ENCODE data around the gene TMEM183A. TPM values are rescaled to one million over a fixed set of nuclear protein-coding genes. Genes with fewer than 3 reads are reported as not detected.
A peak's percentile ranks its signal among the peaks of the same experiment; 100 is the strongest.

The TMEM183A gene
- total RNA-seq, 1 donor from 2014 or later = 77.7 TPM

DNA sequence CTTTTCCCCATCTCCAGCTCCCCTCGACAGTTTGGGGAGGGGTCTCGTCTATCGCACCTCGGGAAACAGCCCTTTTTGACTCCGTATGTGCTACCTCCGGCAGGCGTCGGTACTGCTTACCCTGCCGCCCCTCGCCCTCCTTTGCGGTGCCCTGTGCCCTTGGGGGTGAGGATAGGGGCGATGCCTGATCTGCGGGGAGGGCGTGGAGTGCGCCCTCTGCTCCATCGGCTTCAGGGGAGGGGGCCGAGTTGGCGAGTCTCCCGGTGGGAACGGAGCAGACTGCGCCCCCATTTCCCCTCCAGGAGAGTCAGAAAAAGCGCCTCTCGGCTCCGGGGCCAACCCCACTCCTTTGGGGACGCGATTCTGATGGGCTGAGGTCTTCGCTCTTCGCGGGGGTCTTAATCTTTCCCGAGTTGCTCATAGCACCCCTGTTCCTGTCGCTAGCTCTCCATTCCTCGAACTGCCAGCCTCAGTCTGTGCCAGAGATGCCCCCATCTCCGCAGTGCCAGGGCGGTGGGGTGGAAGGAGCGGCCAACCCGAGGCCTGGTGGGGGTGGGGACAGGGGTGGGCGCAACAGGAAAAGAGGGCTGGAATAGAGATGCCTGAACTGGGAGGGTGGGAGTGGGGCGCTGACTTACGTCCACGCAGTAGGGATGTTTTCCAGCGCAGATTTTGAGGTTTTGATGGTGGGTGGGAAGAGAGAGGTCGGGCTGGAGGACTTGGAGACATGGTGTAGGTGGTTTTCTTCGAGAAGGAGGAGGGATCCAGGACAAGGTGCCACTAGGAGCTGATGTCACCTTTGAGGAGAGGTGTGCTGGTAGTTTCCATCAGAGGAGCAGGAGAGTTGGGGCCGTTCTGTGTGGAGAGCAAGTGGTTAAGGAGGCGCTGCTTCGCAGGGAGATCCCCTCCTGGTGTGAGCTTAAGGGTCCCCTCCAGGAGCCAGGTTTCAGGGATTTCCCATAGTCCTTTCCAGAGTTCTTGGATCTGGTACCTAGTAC is 19.8 kb downstream of the TMEM183A start:
- peaks cover 2% of the 10 kb centered on the region for H3K27me3 Mint-ChIP-seq
- H3K36me3 Mint-ChIP-seq (ENCODE audit: low read depth) = peaks cover 33% of the 10 kb centered on the region
- H3K4me3 Mint-ChIP-seq = peak overlapping the region; percentile 92
- peaks cover 6% of the 10 kb centered on the region for H3K9me3 Mint-ChIP-seq
- H3K27ac Mint-ChIP-seq = peak overlapping the region; percentile 70
- intact Hi-C loops (cut with micrococcal nuclease) = loop anchor here (1.0 to 2.0 kb wide), 4 partner anchors 20 to 217 kb away; partner anchors contain the start of genes ADIPOR1, CYB5R1, PCAT6 and TMEM183A
- H3K4me1 Mint-ChIP-seq = peaks cover 27% of the 10 kb centered on the region
- peak; percentile 66 for DNase-seq

- Mint-ChIP-seq H3K27ac (peak overlapping the region; percentile 31), H3K27me3 (peaks cover 2% of the 10 kb centered on the region), H3K4me1 (peaks cover 27% of the 10 kb centered on the region), H3K9me3 (peaks cover 6% of the 10 kb centered on the region), H3K36me3 (ENCODE audit: low read depth) (peaks cover 29% of the 10 kb centered on the region), H3K4me3 (peak overlapping the region; percentile 92)
- intact Hi-C loops (cut with micrococcal nuclease) = no loop called here
- no peak for DNase-seq
These were observed 21.1 kb downstream of the TMEM183A start for GRCh38 chr1:203028067-203028783.

DNA sequence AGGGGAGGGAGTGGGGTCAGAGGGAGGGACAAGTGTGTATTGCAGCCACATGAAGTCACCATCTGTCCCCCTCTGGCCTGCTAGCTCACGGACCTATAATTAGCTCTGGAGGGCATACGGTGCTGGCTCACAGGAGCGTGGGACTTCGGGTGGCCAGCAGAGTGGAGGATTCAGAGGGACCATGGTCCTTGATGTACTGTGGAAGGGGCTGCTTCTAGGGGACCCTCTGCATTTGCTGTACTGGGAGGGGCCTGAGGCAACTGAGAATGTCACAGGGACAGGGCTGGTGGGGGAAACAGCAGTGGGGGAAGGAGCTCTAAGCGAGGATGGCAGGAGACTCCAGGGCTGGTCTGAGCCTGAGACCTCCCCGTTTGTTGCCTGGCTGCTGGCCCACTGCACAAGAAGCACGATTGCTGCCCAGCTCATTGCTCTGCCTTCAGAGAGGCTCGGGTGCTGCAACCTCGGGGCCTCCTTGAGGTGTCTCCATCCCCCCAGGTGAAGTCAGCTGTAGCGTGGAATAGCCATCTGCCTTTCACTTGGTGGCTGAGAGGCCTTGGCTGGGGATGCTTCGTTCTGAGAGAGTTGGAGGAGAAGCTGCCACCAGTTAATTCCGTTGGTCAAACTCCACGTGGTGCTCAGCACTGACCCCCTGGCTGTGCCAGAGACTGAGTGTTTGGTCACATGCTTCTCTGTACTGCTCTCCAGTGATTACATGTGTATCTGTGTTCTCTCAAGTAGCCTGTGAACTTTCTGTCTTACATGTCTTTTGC is 21.8 kb downstream of the TMEM183A start:
- Mint-ChIP-seq H3K9me3 (peaks cover 6% of the 10 kb centered on the region), H3K36me3 (ENCODE audit: low read depth) (peaks cover 25% of the 10 kb centered on the region), H3K4me1 (peaks cover 27% of the 10 kb centered on the region), H3K27me3 (peaks cover 2% of the 10 kb centered on the region), H3K4me3 (peak overlapping the region; percentile 92), H3K27ac (no peak overlapping the region)
- intact Hi-C loops (cut with micrococcal nuclease) = no loop called here
- no peak for DNase-seq

GRCh38 chr1:203031467-203031866 is 24.3 kb downstream of the TMEM183A start:
- peaks cover 2% of the 10 kb centered on the region for H3K27me3 Mint-ChIP-seq
- H3K4me3 Mint-ChIP-seq = no peak overlapping the region
- intact Hi-C loops (cut with micrococcal nuclease) = no loop called here
- no peak for DNase-seq
- no peaks in the 10 kb centered on the region for H3K9me3 Mint-ChIP-seq
- peaks cover 7% of the 10 kb centered on the region for H3K36me3 Mint-ChIP-seq (ENCODE audit: low read depth)
- H3K27ac Mint-ChIP-seq = no peak overlapping the region
- H3K4me1 Mint-ChIP-seq = peaks cover 26% of the 10 kb centered on the region

GRCh38 chr1:203033287-203033686 is 26.1 kb downstream of the TMEM183A start:
- DNase-seq = no peak
- H3K4me3 Mint-ChIP-seq = no peak overlapping the region
- peaks cover 5% of the 10 kb centered on the region for H3K36me3 Mint-ChIP-seq (ENCODE audit: low read depth)
- H3K4me1 Mint-ChIP-seq = peaks cover 15% of the 10 kb centered on the region
- H3K9me3 Mint-ChIP-seq = no peaks in the 10 kb centered on the region
- H3K27me3 Mint-ChIP-seq = no peaks in the 10 kb centered on the region
- intact Hi-C loops (cut with micrococcal nuclease) = no loop called here
- H3K27ac Mint-ChIP-seq = no peak overlapping the region

DNA sequence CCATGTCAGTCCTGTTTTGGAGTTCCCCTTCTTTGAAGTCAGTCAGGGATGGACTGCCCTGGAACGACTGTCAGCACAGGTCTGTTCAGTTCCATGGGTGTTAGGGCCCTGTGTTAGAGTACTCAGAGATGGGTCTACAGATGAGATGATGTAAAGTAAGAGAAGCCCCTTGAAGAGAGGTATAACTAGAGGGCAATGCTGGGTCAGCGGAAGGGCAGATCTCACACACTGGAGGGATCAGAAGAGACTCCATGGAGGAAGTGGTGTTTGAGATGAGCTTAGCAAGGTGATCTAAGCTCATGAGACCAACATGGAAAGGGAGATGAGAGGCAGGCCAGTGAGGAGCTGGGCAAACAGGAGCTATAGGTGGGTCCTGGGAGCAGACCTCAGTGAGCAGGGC is 26.7 kb downstream of the TMEM183A start:
- no peak overlapping the region for H3K27ac Mint-ChIP-seq
- intact Hi-C loops (cut with micrococcal nuclease) = no loop called here
- H3K4me3 Mint-ChIP-seq = no peak overlapping the region
- H3K27me3 Mint-ChIP-seq = no peaks in the 10 kb centered on the region
- H3K36me3 Mint-ChIP-seq (ENCODE audit: low read depth) = peaks cover 5% of the 10 kb centered on the region
- no peaks in the 10 kb centered on the region for H3K9me3 Mint-ChIP-seq
- DNase-seq = no peak
- peaks cover 12% of the 10 kb centered on the region for H3K4me1 Mint-ChIP-seq

DNA sequence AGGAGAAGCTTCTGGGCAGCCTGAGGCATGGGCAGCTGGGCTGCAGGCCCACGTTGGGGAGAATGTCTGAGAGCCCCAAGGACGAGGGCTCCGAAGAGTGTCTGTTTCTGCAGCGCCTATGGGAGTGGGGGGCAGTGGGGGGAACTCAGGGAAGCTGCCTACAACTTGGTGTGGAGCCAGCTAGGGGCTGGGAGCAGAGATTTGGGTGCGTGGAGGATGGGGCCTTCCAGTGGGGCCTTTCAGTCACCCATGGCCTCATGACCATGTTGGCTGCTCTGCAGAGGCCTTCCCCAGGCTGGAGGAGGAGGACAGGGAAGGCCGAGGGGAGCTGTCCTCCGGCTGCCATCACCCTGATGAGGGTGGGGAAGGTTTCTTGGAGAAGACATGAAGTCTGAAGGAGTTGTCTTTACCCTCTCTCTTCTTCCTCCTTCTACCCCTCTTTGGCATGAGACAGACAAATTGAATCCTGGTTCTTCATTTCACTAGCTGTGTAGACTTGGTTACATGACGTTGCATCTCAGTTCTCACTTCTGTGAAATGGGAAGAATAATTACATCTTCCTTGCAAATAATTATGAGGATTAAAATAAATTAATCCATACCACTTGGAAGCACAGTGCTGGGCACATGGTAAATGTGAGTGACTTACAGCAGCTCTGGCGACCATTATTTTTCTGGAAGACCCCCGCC is 27.4 kb downstream of the TMEM183A start:
- intact Hi-C loops (cut with micrococcal nuclease) = no loop called here
- Mint-ChIP-seq H3K27ac (no peak overlapping the region), H3K27me3 (no peaks in the 10 kb centered on the region), H3K4me1 (peaks cover 12% of the 10 kb centered on the region), H3K9me3 (no peaks in the 10 kb centered on the region), H3K4me3 (no peak overlapping the region), H3K36me3 (ENCODE audit: low read depth) (peaks cover 6% of the 10 kb centered on the region)
- no peak for DNase-seq

DNA sequence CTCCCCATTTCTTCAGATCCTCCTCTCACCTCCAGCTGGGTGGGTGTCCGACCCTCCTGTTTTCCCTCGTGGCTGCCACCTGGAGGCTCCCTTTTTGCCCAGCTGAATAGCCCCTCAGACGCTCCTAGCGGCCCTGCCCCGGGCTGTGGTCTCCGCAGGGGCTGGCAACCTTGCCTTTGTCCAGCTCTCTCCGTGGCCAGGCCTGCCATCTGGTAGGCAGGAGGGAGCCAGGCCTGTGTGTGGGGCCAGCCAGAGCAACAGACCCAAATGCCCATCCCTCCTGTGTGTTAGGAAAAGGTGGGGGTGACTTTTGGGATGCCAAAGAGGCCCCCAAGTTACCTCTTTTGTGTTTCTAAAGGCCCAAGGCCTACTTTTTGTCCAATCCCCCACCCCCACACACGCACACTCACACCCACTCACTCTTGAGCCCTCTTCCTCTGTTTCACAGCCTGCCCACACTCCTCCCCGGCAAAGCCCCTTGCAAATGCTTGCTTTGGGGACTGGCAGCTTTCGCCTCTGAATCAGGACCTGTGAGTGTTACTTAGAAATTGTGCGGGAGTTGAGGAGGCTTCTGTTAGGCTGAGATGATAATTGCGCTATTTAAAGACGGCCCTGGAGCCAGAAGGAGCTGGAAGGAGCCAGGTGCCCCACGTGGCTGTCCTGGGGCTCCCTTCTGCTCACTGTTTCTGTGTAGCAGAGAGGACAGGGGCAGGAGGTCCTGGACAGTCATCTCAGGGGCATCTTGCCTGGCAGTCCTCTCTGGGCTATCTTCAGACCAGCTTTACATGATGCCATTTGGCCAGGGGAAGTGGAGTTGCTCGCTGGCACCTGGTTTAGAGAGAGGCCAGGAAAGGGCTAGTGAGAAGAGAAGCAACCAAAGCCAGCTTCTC is 28.2 kb downstream of the TMEM183A start:
- DNase-seq = no peak
- intact Hi-C loops (cut with micrococcal nuclease) = no loop called here
- no peaks in the 10 kb centered on the region for H3K27me3 Mint-ChIP-seq
- H3K36me3 Mint-ChIP-seq (ENCODE audit: low read depth) = peaks cover 6% of the 10 kb centered on the region
- H3K9me3 Mint-ChIP-seq = no peaks in the 10 kb centered on the region
- no peak overlapping the region for H3K27ac Mint-ChIP-seq
- H3K4me1 Mint-ChIP-seq = peaks cover 12% of the 10 kb centered on the region
- H3K4me3 Mint-ChIP-seq = no peak overlapping the region

GRCh38 chr1:203036135-203036534 is 29.0 kb downstream of the TMEM183A start:
- no peak for DNase-seq
- peaks cover 12% of the 10 kb centered on the region for H3K4me1 Mint-ChIP-seq
- H3K27me3 Mint-ChIP-seq = no peaks in the 10 kb centered on the region
- no peaks in the 10 kb centered on the region for H3K9me3 Mint-ChIP-seq
- H3K27ac Mint-ChIP-seq = no peak overlapping the region
- H3K36me3 Mint-ChIP-seq (ENCODE audit: low read depth) = peaks cover 6% of the 10 kb centered on the region
- intact Hi-C loops (cut with micrococcal nuclease) = no loop called here
- H3K4me3 Mint-ChIP-seq = no peak overlapping the region

- H3K27me3 Mint-ChIP-seq = no peaks in the 10 kb centered on the region
- DNase-seq = no peak
- H3K9me3 Mint-ChIP-seq = no peaks in the 10 kb centered on the region
- no peak overlapping the region for H3K27ac Mint-ChIP-seq
- H3K36me3 Mint-ChIP-seq (ENCODE audit: low read depth) = peaks cover 3% of the 10 kb centered on the region
- intact Hi-C loops (cut with micrococcal nuclease) = no loop called here
- H3K4me1 Mint-ChIP-seq = peaks cover 10% of the 10 kb centered on the region
- no peak overlapping the region for H3K4me3 Mint-ChIP-seq
These were observed 29.4 kb downstream of the TMEM183A start for GRCh38 chr1:203036537-203036936.

- no peak for DNase-seq
- peaks cover 3% of the 10 kb centered on the region for H3K36me3 Mint-ChIP-seq (ENCODE audit: low read depth)
- peaks cover 10% of the 10 kb centered on the region for H3K4me1 Mint-ChIP-seq
- peak overlapping the region; percentile 7 for H3K27ac Mint-ChIP-seq
- no peaks in the 10 kb centered on the region for H3K27me3 Mint-ChIP-seq
- intact Hi-C loops (cut with micrococcal nuclease) = loop anchor here (2.0 kb wide), 1 partner anchor 231 kb away; no protein-coding TSS in a partner anchor
- no peaks in the 10 kb centered on the region for H3K9me3 Mint-ChIP-seq
- no peak overlapping the region for H3K4me3 Mint-ChIP-seq
These were observed 30.5 kb downstream of the TMEM183A start for GRCh38 chr1:203037509-203038190.

DNA sequence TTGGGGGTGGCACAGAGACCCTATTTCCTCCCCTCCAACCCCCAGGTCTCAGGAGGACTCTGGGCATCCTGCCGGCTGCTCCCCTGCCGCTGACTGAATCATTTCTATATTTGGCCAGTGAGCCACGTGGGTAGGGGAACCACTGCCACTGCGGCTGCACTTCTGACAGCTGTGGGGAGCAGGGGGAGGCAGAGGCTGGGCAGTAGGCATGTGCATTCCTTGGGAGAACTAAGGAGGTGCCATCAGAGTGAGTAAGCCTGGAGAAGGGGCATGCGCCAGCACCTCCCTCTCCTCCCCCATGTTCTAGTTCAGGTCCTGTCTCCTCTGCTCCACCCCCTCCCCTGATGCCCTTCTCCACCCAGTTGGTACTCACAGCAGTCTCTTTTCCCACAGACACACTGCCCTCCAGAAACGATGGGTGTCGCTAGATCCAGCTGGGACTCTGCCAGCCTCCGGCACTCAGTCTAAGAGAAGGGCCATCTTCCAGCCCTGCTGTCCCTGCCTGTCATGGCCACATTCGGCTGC is 31.1 kb downstream of the TMEM183A start:
- Mint-ChIP-seq H3K4me1 (peaks cover 10% of the 10 kb centered on the region), H3K9me3 (no peaks in the 10 kb centered on the region), H3K4me3 (no peak overlapping the region), H3K27me3 (no peaks in the 10 kb centered on the region), H3K36me3 (ENCODE audit: low read depth) (peaks cover 7% of the 10 kb centered on the region), H3K27ac (peak overlapping the region; percentile 7)
- DNase-seq = no peak
- intact Hi-C loops (cut with micrococcal nuclease) = loop anchor here (2.0 kb wide), 1 partner anchor 231 kb away; no protein-coding TSS in a partner anchor
